ENCODE data around the gene CUZD1. TPM values are rescaled to one million over a fixed set of nuclear protein-coding genes. Genes with fewer than 3 reads are reported as not detected.

The CUZD1 gene
- total and polyA plus RNA-seq, 9 of the 15 experiments (the other 6 are each of a cell fraction or from before 2014, with no cell fraction given): 0.51 to 1.7 (median 1.1) TPM

- TF ChIP-seq CBX2 (IDR thresholded peaks at IDR 0.05; ENCODE audit: insufficient read depth, low read length, poor library complexity, severe bottlenecking): no peak
- no peak for TF ChIP-seq HOXB6 (CRISPR knock-in tag; IDR thresholded peaks at IDR 0.05; ENCODE audit: borderline replicate concordance)
- TF ChIP-seq PURB (CRISPR knock-in tag; IDR thresholded peaks at IDR 0.05; ENCODE audit: low read depth): no peak
- TF ChIP-seq GATA2 (CRISPR knock-in tag; IDR thresholded peaks at IDR 0.05): no peak
- no peak for TF ChIP-seq ESRRA (IDR thresholded peaks at IDR 0.05; ENCODE audit: borderline replicate concordance, low read depth)
- TF ChIP-seq CREB3L1 (IDR thresholded peaks at IDR 0.05; ENCODE audit: borderline replicate concordance, low read depth): no peak; the same call in 1 of the 2 replicates
- no peak for TF ChIP-seq ZNF3 (CRISPR knock-in tag; IDR thresholded peaks at IDR 0.05)
- no peak for TF ChIP-seq CHD2 (IDR thresholded peaks at IDR 0.05; ENCODE audit: low read depth, low read length)
- no peak for TF ChIP-seq MCM3 (IDR thresholded peaks at IDR 0.05)
- 0 out of 3 replicates have a peak, but pooled peaks of 1 of the 2 experiments have one; percentile 14 for TF ChIP-seq CBX3 (IDR thresholded peaks at IDR 0.05; ENCODE audit: borderline replicate concordance in 1 of 2, low read length in 2 of 2)
- 0 out of 2 replicates have a peak, but pooled peaks have one; percentile 6 for TF ChIP-seq TCF3 (CRISPR knock-in tag; IDR thresholded peaks at IDR 0.05)
- no peak for TF ChIP-seq NEUROD1 (IDR thresholded peaks at IDR 0.05; ENCODE audit: borderline replicate concordance, low read depth, low read length, partially characterized antibody)
- no peak for TF ChIP-seq ZNF696 (CRISPR knock-in tag; conservative IDR thresholded peaks at IDR 0.05)
- no peak for TF ChIP-seq CBX8 (IDR thresholded peaks at IDR 0.05; ENCODE audit: borderline replicate concordance, extremely low read depth, low read depth, low read length, poor library complexity, severe bottlenecking)
- no peak for TF ChIP-seq ZNF253 (CRISPR knock-in tag; conservative IDR thresholded peaks at IDR 0.05)
- TF ChIP-seq, protein P1, sequence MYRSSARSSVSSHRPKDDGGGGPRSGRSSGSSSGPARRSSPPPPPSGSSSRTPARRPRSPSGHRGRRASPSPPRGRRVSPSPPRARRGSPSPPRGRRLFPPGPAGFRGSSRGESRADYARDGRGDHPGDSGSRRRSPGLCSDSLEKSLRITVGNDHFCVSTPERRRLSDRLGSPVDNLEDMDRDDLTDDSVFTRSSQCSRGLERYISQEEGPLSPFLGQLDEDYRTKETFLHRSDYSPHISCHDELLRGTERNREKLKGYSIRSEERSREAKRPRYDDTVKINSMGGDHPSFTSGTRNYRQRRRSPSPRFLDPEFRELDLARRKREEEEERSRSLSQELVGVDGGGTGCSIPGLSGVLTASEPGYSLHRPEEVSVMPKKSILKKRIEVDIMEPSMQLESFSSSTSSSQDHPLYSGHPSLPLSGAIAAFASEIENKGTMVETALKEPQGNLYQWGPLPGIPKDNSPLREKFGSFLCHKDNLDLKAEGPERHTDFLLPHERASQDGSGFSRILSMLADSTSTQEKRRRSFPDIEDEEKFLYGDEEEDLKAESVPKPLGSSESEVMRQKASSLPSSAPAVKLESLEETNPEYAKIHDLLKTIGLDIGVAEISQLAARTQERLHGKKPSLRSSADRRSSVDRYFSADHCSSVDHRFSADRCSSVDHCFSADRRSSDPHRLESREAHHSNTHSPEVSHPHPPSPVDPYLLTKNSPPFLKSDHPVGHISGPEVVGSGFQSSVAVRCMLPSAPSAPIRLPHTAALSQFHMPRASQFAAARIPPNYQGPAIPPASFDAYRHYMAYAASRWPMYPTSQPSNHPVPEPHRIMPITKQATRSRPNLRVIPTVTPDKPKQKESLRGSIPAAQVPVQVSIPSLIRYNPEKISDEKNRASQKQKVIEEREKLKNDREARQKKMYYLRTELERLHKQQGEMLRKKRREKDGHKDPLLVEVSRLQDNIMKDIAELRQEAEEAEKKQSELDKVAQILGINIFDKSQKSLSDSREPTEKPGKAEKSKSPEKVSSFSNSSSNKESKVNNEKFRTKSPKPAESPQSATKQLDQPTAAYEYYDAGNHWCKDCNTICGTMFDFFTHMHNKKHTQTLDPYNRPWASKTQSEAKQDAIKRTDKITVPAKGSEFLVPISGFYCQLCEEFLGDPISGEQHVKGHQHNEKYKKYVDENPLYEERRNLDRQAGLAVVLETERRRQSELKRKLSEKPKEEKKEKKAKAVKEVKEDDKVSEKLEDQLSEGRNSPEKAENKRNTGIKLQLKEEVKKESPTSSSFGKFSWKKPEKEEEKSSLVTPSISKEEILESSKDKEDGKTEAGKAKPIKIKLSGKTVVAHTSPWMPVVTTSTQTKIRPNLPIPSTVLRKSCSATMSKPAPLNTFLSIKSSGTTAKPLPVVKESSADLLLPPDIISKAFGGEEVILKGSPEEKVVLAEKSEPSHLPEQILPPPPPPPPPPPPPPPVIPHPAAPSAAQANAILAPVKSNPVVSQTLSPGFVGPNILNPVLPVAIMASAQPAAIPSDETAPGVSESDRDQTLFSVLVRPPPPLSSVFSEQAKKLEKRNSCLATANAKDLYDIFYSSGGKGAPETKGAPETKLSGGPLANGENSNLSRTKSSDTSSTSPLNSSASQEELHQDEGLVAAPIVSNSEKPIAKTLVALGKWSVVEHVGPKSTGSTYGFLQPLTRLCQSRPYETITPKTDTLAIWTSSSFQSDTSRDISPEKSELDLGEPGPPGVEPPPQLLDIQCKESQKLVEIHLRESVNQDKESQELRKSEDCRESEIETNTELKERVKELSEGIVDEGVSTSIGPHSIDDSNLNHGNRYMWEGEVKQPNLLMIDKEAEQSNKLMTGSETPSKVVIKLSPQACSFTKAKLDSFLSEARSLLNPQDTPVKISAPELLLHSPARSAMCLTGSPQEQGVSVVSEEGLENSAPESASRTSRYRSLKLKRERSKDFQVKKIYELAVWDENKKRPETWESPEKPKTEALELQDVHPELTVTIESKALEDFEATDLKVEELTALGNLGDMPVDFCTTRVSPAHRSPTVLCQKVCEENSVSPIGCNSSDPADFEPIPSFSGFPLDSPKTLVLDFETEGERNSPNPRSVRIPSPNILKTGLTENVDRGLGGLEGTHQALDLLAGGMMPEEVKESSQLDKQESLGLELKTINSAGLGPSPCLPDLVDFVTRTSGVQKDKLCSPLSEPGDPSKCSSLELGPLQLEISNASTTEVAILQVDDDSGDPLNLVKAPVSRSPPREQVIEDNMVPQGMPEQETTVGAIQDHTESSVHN (IDR thresholded peaks at IDR 0.05; ENCODE audit: borderline replicate concordance in 1 of 2, low read depth in 1 of 2): no peak
- TF ChIP-seq KDM2B (CRISPR knock-in tag; IDR thresholded peaks at IDR 0.05): no peak
- TF ChIP-seq DPF2 (IDR thresholded peaks at IDR 0.05): no peak
Measured at GRCh38 chr10:122879339-122880273, 33.9 kb upstream of the CUZD1 start, which contains the start of gene FAM24B (continued).
